Astrocyte of the hippocampus (primary cell): ENCODE data around the gene HIPK4.

Source experiments
- DNase-seq: peaks from one replicate; pipeline ENCODE4 v3.0.0; 2011; ENCODE audit warnings: low read depth, low spot score

HIPK4 gene

DNA sequence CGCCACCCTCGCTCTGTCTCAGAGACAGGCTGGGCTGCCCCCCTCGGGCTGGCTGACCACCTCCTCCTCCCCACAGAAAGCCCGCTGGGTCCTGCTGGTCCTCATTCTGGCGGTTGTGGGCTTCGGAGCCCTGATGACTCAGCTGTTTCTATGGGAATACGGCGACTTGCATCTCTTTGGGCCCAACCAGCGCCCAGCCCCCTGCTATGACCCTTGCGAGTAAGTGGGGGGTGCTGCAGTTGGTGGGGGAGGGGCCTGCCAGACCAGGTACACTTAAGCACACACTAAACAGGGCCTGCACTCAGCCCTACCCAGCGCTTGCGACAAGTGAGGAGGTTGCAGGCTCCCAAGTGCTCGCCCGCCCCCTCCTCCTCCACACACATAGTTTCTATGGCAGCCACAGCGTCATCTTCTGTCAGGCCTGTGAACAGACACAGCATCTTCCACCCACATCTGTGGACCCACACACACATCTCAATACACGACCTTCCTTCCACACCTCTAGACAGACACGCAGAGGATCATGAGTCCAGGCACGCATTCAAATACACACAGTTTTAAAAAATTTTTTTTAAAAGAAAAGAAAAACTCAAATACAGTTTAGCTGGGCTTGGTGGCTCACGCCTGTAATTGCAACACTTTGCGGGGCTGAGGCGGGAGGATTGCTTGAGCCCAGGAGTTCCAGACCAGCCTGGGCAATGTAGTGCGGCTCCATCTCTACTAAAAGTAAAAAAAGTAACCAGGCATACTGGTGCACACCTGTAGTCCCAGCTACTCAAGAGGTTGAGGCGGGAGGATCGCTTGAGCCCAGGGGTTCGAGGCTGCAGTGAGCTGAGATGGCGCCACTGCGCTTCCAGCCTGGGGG, 23.1 kb downstream of the HIPK4 start:
- DNase-seq, result peak; percentile 83

- peak; percentile 90 for DNase-seq
These were observed 24.2 kb downstream of the HIPK4 start for GRCh38 chr19:40365613-40366401.

GRCh38 chr19:40365010-40365409, 25.0 kb downstream of the HIPK4 start:
- DNase-seq, result no peak

DNA sequence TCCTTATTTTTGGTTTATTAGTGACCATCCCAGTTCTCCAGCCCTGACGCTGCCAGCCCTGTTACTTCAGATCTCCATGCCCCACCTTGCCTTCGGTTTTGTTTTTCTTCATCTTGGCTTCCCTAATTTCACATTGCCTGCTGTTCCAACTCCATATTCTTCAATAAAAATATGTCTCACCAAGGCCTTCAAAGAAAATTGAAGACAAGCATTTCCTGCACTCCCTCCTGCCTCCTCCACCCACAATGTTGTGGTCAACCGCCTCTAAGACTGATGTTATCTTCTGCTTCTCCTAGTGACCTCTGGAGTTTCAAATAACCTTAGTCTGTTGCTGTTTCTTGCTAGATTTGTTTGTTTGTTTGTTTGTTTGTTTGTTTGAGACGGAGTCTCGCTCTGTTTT, 26.9 kb downstream of the HIPK4 start:
- DNase-seq, result no peak

- no peak for DNase-seq
These were observed 27.8 kb downstream of the HIPK4 start for GRCh38 chr19:40362160-40362559.

DNA sequence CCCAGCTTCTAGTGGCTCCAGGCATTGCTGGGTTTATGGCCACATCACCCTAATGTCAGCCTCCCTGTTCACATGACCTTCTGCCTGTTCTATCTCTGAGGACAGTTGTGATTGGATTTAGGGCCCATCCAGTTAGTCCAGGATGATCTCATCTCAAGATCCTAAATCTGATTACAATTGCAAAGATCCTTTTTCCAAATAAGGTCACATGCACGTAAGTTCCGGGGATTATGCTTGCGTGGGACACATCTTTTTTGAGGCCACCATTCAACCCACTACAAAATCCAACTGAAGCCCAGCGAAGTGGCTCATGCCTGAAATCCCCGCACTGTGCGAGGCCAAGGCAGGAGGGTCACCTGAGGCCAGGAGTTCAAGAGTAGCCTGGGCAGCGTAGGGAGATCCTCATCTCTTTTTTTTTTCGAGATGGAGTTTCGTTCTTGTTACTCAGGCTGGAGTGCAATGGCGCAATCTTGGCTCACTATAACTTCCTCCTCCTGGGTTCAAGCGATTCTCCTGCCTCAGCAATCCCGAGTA, 29.2 kb downstream of the HIPK4 start:
- DNase-seq, result no peak

DNA sequence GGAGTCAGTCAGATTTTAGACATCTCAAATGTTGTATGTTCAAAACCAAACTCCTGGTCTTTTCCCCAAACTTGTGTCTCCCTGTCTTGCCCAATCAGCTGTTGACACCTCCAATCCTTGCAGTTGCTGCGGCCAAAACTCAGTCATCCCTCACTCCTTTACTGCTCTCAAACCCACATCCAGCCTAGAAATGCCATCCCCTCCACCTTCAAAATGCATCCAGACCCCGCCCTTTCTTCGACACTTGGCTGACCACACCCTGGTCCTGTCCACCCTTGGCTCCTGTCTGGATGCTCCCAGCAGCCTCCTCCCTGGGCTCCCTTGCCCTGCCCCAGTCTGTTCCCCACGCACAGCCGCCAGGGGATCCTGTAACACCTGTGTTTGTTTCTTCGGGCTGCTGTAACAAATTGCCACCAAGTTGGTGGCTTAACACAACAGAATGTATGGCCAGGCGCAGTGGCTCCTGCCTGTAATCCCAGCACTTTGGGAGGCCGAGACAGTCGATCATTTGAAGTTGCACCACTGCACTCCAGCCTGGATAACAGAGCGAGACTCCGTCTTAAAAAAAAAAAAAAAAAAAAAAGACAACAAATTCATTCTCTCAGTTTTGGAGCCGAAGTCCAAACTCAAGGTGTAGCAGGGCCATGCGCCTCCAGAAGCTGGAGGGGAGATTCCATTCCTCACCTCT, 29.8 kb downstream of the HIPK4 start:
- DNase-seq, result no peak

GRCh38 chr19:40358773-40359172, 31.2 kb downstream of the HIPK4 start:
- DNase-seq, result no peak

DNA sequence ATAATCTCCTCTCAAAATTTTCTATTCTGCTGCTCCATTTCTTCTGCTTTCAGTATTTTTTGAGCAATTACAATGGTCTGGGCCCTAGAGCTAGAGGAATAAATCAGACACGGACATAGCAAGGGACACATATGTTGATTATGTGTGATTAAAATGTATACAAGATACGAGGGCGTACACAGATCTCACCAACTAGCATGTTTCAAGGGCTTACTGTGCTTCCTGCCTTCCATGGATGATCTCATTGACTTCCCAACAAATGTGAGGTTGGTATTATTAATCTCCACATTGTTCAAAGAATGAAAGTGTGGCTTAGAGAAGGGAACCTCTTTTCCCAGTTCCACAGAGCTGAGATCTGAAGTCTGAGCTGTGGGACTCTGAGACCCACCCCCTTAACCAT, 32.3 kb downstream of the HIPK4 start:
- no peak for DNase-seq

- no peak for DNase-seq
These were observed 33.0 kb downstream of the HIPK4 start for GRCh38 chr19:40356681-40357595.

DNA sequence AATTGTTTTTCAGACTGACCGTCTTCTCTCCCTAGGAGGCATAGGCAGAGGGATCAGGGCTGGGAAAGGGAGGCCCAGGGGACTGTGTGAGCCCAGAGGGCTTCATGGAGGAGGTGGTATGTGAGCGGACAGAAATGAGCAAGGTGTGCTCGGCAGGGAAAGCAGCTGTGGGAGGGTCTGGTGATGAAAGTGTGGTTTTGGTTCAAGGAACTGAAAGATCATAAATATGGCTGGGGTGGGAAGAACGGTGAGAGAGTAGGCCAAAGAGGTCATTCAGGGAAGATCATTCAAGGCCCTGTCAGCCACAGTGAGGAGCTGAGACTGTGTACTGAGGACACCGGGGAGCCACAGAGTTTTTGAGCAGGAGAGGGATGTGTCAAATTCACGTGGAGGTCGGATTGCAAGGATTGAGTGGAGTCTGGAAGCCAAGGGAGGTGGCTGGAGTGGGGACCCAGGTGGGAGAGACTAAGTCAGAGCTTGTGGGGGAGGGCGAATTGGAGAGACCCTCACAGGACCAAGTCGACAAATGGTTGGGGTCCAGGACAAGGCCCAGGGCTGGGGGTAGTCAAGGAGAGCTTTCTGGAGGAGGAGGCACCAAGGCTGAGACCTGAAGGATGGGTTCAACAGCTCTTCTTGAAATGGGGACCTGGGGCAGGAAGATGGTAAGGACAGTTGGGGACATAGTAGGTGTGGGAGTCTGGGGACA, 33.9 kb downstream of the HIPK4 start:
- DNase-seq, result no peak

- DNase-seq, result peak; percentile 62
These were observed 40.9 kb downstream of the HIPK4 start for GRCh38 chr19:40348961-40349507.

GRCh38 chr19:40348125-40348913, 41.7 kb downstream of the HIPK4 start, which contains the start of the genes C19orf47 and PLD3:
TSS of gene C19orf47 (minus strand) at chr19:40348397. CDS start at chr19:40341857, 6,540 bp downstream.
TSS of gene PLD3 (plus strand) at chr19:40348695. CDS start at chr19:40366484, 17,789 bp downstream.
- peak; percentile 100 for DNase-seq

GRCh38 chr19:40344422-40344821, 45.6 kb downstream of the HIPK4 start:
- DNase-seq, result no peak

- no peak for DNase-seq
These were observed 47.2 kb downstream of the HIPK4 start for GRCh38 chr19:40342644-40343311.

GRCh38 chr19:40341601-40342482, 48.1 kb downstream of the HIPK4 start:
- DNase-seq, result peak; percentile 64

GRCh38 chr19:40339018-40339728, 50.8 kb downstream of the HIPK4 start:
- DNase-seq, result no peak
